Transverse colon (tissue), 4 donors: Measurements from ENCODE around the gene CDC42BPB. TPM values are rescaled to one million over a fixed set of nuclear protein-coding genes. Genes with fewer than 3 reads are reported as not detected.

ENCODE experiments used
- DNase-seq: peaks from one replicate; pipeline ENCODE4 v3.0.0-alpha.2; 2019
- H3K27ac ChIP-seq, 4 donors: fragments of 200-600 bp; sonication (generic); 2 replicates each; pipeline ENCODE4 v1.5.1; 2016 to 2018; ENCODE audit warnings: inconsistent platforms in 4 of 4
- H3K27me3 ChIP-seq: fragments of 200-600 bp; sonication (generic); 2 replicates; pipeline ENCODE4 v1.5.1; 2017; ENCODE audit warnings: inconsistent platforms
- H3K36me3 ChIP-seq, 4 donors: fragments of 200-600 bp; sonication (generic); 2 replicates each; pipeline ENCODE4 v1.5.1; 2017 to 2019; ENCODE audit warnings: inconsistent platforms in 4 of 4
- H3K4me1 ChIP-seq, 4 donors: fragments of 200-600 bp; sonication (generic); 2 replicates each; pipeline ENCODE4 v1.5.1; 2017 to 2020; ENCODE audit warnings: inconsistent platforms in 4 of 4
- H3K4me3 ChIP-seq, 4 donors: fragments of 200-600 bp; sonication (generic); 1 replicate in 1 of 4; 2 replicates in 3 of 4; pipeline versions ENCODE4 v1.5.1 to v1.6.1; 2017 to 2019; ENCODE audit warnings: inconsistent platforms in 4 of 4
- H3K9me3 ChIP-seq, 2 donors: fragments of 200-600 bp; sonication (generic); 2 replicates each; pipeline ENCODE4 v1.5.1; 2017 to 2019; ENCODE audit warnings: inconsistent platforms in 2 of 2
- CTCF ChIP-seq, 5 experiments: fragments of 200-600 bp in 3 of 5; fragments of 450-650 bp in 2 of 5; sonication (generic) in 3 of 5; IDR thresholded peaks; 1 replicate in 2 of 5; 2 replicates in 3 of 5; pipeline ENCODE4 v1.5.1; 2016 to 2017; ENCODE audit warnings: antibody characterized with exemption in 5 of 5, inconsistent platforms in 3 of 5, mild to moderate bottlenecking in 2 of 5, moderate library complexity in 1 of 5
- EP300 ChIP-seq: sonication (generic); formaldehyde crosslinking; IDR thresholded peaks from one replicate; pipeline ENCODE4 v1.6.1; 2017; ENCODE audit warnings: antibody characterized with exemption, low read depth
- POLR2A ChIP-seq: fragments of 450-650 bp; IDR thresholded peaks from one replicate; pipeline ENCODE4 v1.6.1; 2016; ENCODE audit warnings: antibody characterized with exemption, mild to moderate bottlenecking, moderate library complexity
- POLR2AphosphoS5 ChIP-seq, 3 donors: sonication (generic); formaldehyde crosslinking; IDR thresholded peaks; one replicate each; pipeline ENCODE4 v1.6.1; 2016; ENCODE audit warnings: antibody characterized with exemption in 3 of 3
- WGBS, 2 donors: methylation state at CpG; one replicate each; pipeline ENCODE4 v1.1.5; 2018; ENCODE audit warnings: low coverage in 1 of 2; 5-methylcytosine and 5-hydroxymethylcytosine counted together
- in situ Hi-C, 4 donors: fragments of 200-750 bp; cut with MboI; loops; one replicate each; pipeline versions ENCODE4 v1.15.0 to v1.15.1; 2017; ENCODE audit warnings: low sequenced_read_pairs in 3 of 4, low pct_ligation_motif_present in 1 of 4, low pct_unique_long_range_greater_than_20kb in 1 of 4
- intact Hi-C: fragments of 100-400 bp; cut with DNase I; formaldehyde crosslinking; loops from one replicate; pipeline ENCODE4 v1.15.1; 2023; ENCODE audit warnings: low total_unique reads
- total RNA-seq, 4 donors: library from RNA; depleted of rRNA; stranded (reverse); fragments of >200 nt; gene quantifications; one replicate each; pipeline ENCODE4 v1.1.0, GENCODE V29; 2016

The CDC42BPB gene
- total RNA-seq, 4 donors from 2014 or later: 109 to 160 (median 123) TPM

GRCh38 chr14:102940729-102941362, 116.5 kb downstream of the CDC42BPB start:
- Histone ChIP-seq H3K36me3 (peaks cover 0 to 43% (median 12%) of the 10 kb centered on the region in 4 donors), H3K27me3 (no peaks in the 10 kb centered on the region), H3K9me3 (no peaks in the 10 kb centered on the region), H3K4me3 (no peak overlapping the region), H3K27ac (no peak overlapping the region), H3K4me1 (peaks cover 6 to 12% (median 8%) of the 10 kb centered on the region in 4 donors)
- TF ChIP-seq EP300 (no peak), POLR2A (no peak), CTCF (IDR thresholded peaks at IDR 0.05) (no peak), POLR2AphosphoS5 (IDR thresholded peaks at IDR 0.05) (no peak)
- intact Hi-C loops: no loop called here
- DNase-seq: no peak
- 86% methylated on average over 19 of the region's 19 CpGs; no CpG with 5 or more reads in 1 of the 2 donors for WGBS, 2 donors
- in situ Hi-C loops: no loop called here

GRCh38 chr14:102939820-102940561, 117.4 kb downstream of the CDC42BPB start:
- Histone ChIP-seq H3K4me3 (no peak overlapping the region), H3K9me3 (no peaks in the 10 kb centered on the region), H3K27me3 (no peaks in the 10 kb centered on the region), H3K4me1 (peaks cover 6 to 12% (median 8%) of the 10 kb centered on the region in 4 donors), H3K36me3 (peaks cover 0 to 34% (median 8%) of the 10 kb centered on the region in 4 donors), H3K27ac (no peak overlapping the region)
- DNase-seq: peak; percentile 73
- in situ Hi-C loops: no loop called here
- intact Hi-C loops: no loop called here
- 86 to 90% methylated on average over 11 to 41 of the region's 43 CpGs for WGBS, 2 donors
- TF ChIP-seq EP300 (no peak), CTCF (IDR thresholded peaks at IDR 0.05) (peak in 2 of 5 experiments; percentile 3 to 9), POLR2A (no peak), POLR2AphosphoS5 (IDR thresholded peaks at IDR 0.05) (peak in 1 of 3 donors; percentile 11)

- intact Hi-C loops (no loop called here), in situ Hi-C loops (no loop called here)
- no peak overlapping the region for H3K27ac ChIP-seq
- H3K4me3 ChIP-seq: no peak overlapping the region
- peaks cover 0 to 31% (median 5%) of the 10 kb centered on the region in 4 donors for H3K36me3 ChIP-seq
- peaks cover 6 to 12% (median 8%) of the 10 kb centered on the region in 4 donors for H3K4me1 ChIP-seq
- WGBS, 2 donors: 93% methylated on average over 18 of the region's 18 CpGs; no CpG with 5 or more reads in 1 of the 2 donors
- no peak for DNase-seq
- TF ChIP-seq CTCF (IDR thresholded peaks at IDR 0.05) (no peak), POLR2A (no peak), POLR2AphosphoS5 (IDR thresholded peaks at IDR 0.05) (no peak), EP300 (no peak)
- no peaks in the 10 kb centered on the region for H3K9me3 ChIP-seq
- no peaks in the 10 kb centered on the region for H3K27me3 ChIP-seq
These were observed 118.0 kb downstream of the CDC42BPB start for GRCh38 chr14:102939329-102939728.

GRCh38 chr14:102938191-102938590, 119.2 kb downstream of the CDC42BPB start:
- H3K4me3 ChIP-seq: no peak overlapping the region
- 94% methylated on average over 8 of the region's 12 CpGs; no CpG with 5 or more reads in 1 of the 2 donors for WGBS, 2 donors
- intact Hi-C loops: no loop called here
- no peaks in the 10 kb centered on the region for H3K9me3 ChIP-seq
- H3K4me1 ChIP-seq: peaks cover 6 to 12% (median 8%) of the 10 kb centered on the region in 4 donors
- no peak for TF ChIP-seq CTCF (IDR thresholded peaks at IDR 0.05)
- no peak for TF ChIP-seq EP300
- TF ChIP-seq POLR2A: no peak
- no peak for TF ChIP-seq POLR2AphosphoS5 (IDR thresholded peaks at IDR 0.05)
- H3K27me3 ChIP-seq: no peaks in the 10 kb centered on the region
- in situ Hi-C loops: no loop called here
- no peak overlapping the region for H3K27ac ChIP-seq
- peaks cover 0 to 19% (median 1%) of the 10 kb centered on the region in 4 donors for H3K36me3 ChIP-seq
- DNase-seq: no peak
